K562 (cell line): Measurements from ENCODE around the gene MAST1. TPM values are rescaled to one million over a fixed set of nuclear protein-coding genes. Genes with fewer than 3 reads are reported as not detected.

Experiments used
- FOS ChIP-seq: IDR thresholded peaks from 3 replicates; pipeline ENCODE4 v1.6.1; 2011; ENCODE audit not compliant: insufficient read length; ENCODE audit errors: extremely low read depth
- FOXO4 ChIP-seq: fragments of 450-650 bp; formaldehyde crosslinking; IDR thresholded peaks from 2 replicates; pipeline ENCODE4 v1.4.0; 2020; ENCODE audit warnings: mild to moderate bottlenecking, moderate library complexity
- GATA2 ChIP-seq: sonication (generic); formaldehyde crosslinking; IDR thresholded peaks from 2 replicates; pipeline ENCODE4 v1.4.0; 2020; ENCODE audit warnings: mild to moderate bottlenecking, missing genetic modification reagents
- HDAC8 ChIP-seq: fragments of 450-650 bp; IDR thresholded peaks from 2 replicates; pipeline ENCODE4 v1.6.1; 2016; ENCODE audit warnings: mild to moderate bottlenecking, missing genetic modification characterization, moderate library complexity, missing compliant biosample characterization
- HEY1 ChIP-seq: fragments of 250-450 bp; sonication (Bioruptor Pico); IDR thresholded peaks from 2 replicates; pipeline ENCODE4 v1.5.0; 2020; ENCODE audit warnings: mild to moderate bottlenecking, moderate library complexity, borderline replicate concordance
- ILF3 ChIP-seq: fragments of 450-650 bp; IDR thresholded peaks from 2 replicates; pipeline ENCODE4 v1.6.1; 2018; ENCODE audit warnings: antibody characterized with exemption, mild to moderate bottlenecking, moderate library complexity, borderline replicate concordance
- JUNB ChIP-seq: fragments of 450-650 bp; formaldehyde crosslinking; conservative IDR thresholded peaks from 2 replicates; pipeline ENCODE4 v1.4.0; 2020; ENCODE audit warnings: mild to moderate bottlenecking
- NCOA6 ChIP-seq: fragments of 450-650 bp; IDR thresholded peaks from 2 replicates; pipeline ENCODE4 v1.6.1; 2017; ENCODE audit warnings: mild to moderate bottlenecking
- NFE2 ChIP-seq: IDR thresholded peaks from 2 replicates; pipeline ENCODE4 v1.6.1; 2014; ENCODE audit warnings: antibody characterized with exemption, low read depth
- PTTG1 ChIP-seq: fragments of 450-650 bp; IDR thresholded peaks from 2 replicates; pipeline ENCODE4 v1.6.1; 2016; ENCODE audit warnings: low read depth, mild to moderate bottlenecking, missing genetic modification characterization, missing compliant biosample characterization
- SREBF1 ChIP-seq: fragments of 150-350 bp; IDR thresholded peaks from 2 replicates; pipeline ENCODE4 v1.6.1; 2014; ENCODE audit warnings: antibody characterized with exemption, low read depth, low read length, borderline replicate concordance
- STAG1 ChIP-seq: sonication (generic); formaldehyde crosslinking; IDR thresholded peaks from 2 replicates; pipeline ENCODE4 v1.5.0; 2020; ENCODE audit warnings: missing genetic modification reagents, borderline replicate concordance
- TARDBP ChIP-seq: fragments of 450-650 bp; IDR thresholded peaks from 2 replicates; pipeline ENCODE4 v1.6.1; 2016
- TCF7 ChIP-seq: sonication (generic); IDR thresholded peaks from 2 replicates; pipeline ENCODE4 v1.6.1; 2016; ENCODE audit warnings: antibody characterized with exemption, borderline replicate concordance
- TOE1 ChIP-seq, 2 experiments: fragments of 450-650 bp in 1 of 2; sonication (generic) in 1 of 2; formaldehyde crosslinking in 1 of 2; IDR thresholded peaks; 2 replicates each; pipeline versions ENCODE4 v1.7.1 to v1.8.0; 2016 to 2022; ENCODE audit warnings: borderline replicate concordance in 2 of 2, mild to moderate bottlenecking in 2 of 2, antibody characterized with exemption in 1 of 2, inconsistent platforms in 1 of 2, low read depth in 1 of 2, missing genetic modification reagents in 1 of 2, moderate library complexity in 1 of 2
- ZFPM2 ChIP-seq: fragments of 250-450 bp; sonication (Bioruptor Pico); IDR thresholded peaks from 2 replicates; pipeline ENCODE4 v1.5.1; 2022; ENCODE audit warnings: mild to moderate bottlenecking
- ZNF134 ChIP-seq: fragments of 250-450 bp; sonication (Bioruptor Pico); conservative IDR thresholded peaks from 2 replicates; pipeline ENCODE4 v1.4.0; 2020
- ZNF398 ChIP-seq: fragments of 250-450 bp; sonication (Bioruptor Pico); IDR thresholded peaks from 2 replicates; pipeline ENCODE4 v1.8.0; 2021; ENCODE audit warnings: moderate library complexity, mild to moderate bottlenecking, inconsistent platforms
- polyA plus RNA-seq, 8 experiments: library from polyadenylated mRNA; depleted of rRNA in 4 of 8; stranded (reverse) in 5 of 8; unstranded in 3 of 8; fragments of >200 nt; fragmentation: Nextera tagmentation in 2 of 8; fragmentation: Illumina TruSeq in 1 of 8; extraction: Ambion mirVana in 2 of 8; extraction: Trizol in 1 of 8; gene quantifications; 2 replicates each; pipeline versions ENCODE4 v1.2.1 to v1.2.3, GENCODE V29; 2011 to 2014; ENCODE audit warnings: inconsistent platforms in 1 of 8, missing spikeins in 1 of 8
- total RNA-seq, 7 experiments: library from RNA; depleted of rRNA in 6 of 7; stranded (reverse); fragments of >200 nt in 6 of 7; fragmentation: Illumina TruSeq in 2 of 7; extraction: Trizol in 2 of 7; gene quantifications; 2 replicates each; pipeline versions ENCODE4 v1.2.1 to v1.2.3, GENCODE V29; 2011 to 2021; ENCODE audit warnings: low replicate concordance in 1 of 7
- TF ChIP-seq, protein P1 (sequence below): IDR thresholded peaks from 2 replicates; pipeline ENCODE4 v1.6.1; 2011; ENCODE audit warnings: borderline replicate concordance, low read depth, mild to moderate bottlenecking, moderate library complexity, low read length; ENCODE audit not compliant: insufficient read depth, poor library complexity, severe bottlenecking
- TF ChIP-seq, protein P2 (sequence below): sonication (generic); formaldehyde crosslinking; IDR thresholded peaks from 2 replicates; pipeline ENCODE4 v1.9.0; 2022; ENCODE audit warnings: mild to moderate bottlenecking, missing genetic modification reagents

Gene MAST1
- total and polyA plus RNA-seq, 9 of the 15 experiments (the other 6 are each of a cell fraction or from before 2014, with no cell fraction given), result 0.48 to 10.3 (median 3.9) TPM

DNA sequence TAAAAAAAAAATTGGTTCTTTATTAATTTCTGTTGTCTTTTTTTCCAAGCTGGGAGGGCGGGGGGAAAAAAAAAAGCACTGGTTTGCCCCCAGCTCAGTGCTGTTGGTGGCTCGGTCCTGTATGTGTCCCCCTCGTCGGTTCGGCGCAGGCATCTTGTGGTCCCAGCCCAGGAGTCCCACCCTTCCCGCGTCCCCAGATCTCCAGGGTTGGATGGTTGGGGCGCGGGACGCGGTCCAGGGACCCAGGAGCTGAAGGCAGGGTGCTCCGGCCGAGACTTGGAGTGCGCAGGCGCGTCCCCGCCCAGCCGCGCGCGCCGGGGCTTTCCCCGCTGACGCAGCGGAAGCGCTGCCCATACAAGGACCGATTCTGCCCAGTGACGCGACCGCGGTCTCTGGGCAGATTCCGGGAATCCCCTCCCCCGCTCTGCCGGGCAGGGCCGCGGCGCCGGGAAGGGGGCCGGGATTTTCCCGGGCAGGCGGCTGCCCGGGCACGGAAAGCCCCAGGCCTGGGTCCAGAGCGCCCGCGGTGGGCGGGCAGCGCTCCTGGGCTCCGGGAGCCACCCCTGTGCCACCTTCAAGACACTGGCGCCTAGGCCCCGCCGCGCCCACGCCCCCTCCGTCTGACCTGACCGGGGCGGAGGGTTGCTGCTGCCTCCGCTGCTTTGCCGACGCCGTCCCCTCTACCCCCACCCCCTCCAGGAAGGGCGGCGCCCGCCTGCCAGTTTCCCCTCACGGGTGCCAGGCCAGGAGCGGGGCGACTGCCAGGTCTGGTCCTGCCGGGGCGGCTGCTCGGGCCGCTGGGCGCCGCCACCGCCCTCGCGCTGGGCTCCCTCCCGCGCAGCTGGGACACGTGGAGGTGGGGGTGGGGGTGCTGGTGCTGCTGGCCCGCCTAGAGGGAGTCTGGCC is 44.8 kb upstream of the MAST1 start (continued):
- TF ChIP-seq, protein P1, sequence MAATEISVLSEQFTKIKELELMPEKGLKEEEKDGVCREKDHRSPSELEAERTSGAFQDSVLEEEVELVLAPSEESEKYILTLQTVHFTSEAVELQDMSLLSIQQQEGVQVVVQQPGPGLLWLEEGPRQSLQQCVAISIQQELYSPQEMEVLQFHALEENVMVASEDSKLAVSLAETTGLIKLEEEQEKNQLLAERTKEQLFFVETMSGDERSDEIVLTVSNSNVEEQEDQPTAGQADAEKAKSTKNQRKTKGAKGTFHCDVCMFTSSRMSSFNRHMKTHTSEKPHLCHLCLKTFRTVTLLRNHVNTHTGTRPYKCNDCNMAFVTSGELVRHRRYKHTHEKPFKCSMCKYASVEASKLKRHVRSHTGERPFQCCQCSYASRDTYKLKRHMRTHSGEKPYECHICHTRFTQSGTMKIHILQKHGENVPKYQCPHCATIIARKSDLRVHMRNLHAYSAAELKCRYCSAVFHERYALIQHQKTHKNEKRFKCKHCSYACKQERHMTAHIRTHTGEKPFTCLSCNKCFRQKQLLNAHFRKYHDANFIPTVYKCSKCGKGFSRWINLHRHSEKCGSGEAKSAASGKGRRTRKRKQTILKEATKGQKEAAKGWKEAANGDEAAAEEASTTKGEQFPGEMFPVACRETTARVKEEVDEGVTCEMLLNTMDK, result no peak
- TF ChIP-seq NCOA6 (no peak), NFE2 (peak; percentile 24; the same call in 1 of the 2 replicates), GATA2 (CRISPR knock-in tag) (no peak), ILF3 (peak; percentile 83; the same call in 1 of the 2 replicates), HEY1 (no peak), JUNB (CRISPR knock-in tag) (no peak), ZFPM2 (CRISPR knock-in tag) (no peak), FOS (no peak), ZNF134 (CRISPR knock-in tag) (no peak), SREBF1 (no peak), TARDBP (0 out of 2 replicates have a peak, but pooled peaks have one; percentile 38), STAG1 (CRISPR knock-in tag) (no peak), ZNF398 (CRISPR knock-in tag) (no peak), HDAC8 (tag) (no peak), TOE1 (IDR thresholded peaks at IDR 0.05; ENCODE audit: borderline replicate concordance) (no peak), TOE1 (CRISPR knock-in tag; IDR thresholded peaks at IDR 0.05; ENCODE audit: borderline replicate concordance, low read depth) (no peak), FOXO4 (0 out of 2 replicates have a peak, but pooled peaks have one; percentile 9), TCF7 (no peak), PTTG1 (tag) (no peak)
- TF ChIP-seq, protein P2, sequence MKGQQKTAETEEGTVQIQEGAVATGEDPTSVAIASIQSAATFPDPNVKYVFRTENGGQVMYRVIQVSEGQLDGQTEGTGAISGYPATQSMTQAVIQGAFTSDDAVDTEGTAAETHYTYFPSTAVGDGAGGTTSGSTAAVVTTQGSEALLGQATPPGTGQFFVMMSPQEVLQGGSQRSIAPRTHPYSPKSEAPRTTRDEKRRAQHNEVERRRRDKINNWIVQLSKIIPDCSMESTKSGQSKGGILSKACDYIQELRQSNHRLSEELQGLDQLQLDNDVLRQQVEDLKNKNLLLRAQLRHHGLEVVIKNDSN, result peak; percentile 54
